ENCODE data around the gene TEKT5.

DNA sequence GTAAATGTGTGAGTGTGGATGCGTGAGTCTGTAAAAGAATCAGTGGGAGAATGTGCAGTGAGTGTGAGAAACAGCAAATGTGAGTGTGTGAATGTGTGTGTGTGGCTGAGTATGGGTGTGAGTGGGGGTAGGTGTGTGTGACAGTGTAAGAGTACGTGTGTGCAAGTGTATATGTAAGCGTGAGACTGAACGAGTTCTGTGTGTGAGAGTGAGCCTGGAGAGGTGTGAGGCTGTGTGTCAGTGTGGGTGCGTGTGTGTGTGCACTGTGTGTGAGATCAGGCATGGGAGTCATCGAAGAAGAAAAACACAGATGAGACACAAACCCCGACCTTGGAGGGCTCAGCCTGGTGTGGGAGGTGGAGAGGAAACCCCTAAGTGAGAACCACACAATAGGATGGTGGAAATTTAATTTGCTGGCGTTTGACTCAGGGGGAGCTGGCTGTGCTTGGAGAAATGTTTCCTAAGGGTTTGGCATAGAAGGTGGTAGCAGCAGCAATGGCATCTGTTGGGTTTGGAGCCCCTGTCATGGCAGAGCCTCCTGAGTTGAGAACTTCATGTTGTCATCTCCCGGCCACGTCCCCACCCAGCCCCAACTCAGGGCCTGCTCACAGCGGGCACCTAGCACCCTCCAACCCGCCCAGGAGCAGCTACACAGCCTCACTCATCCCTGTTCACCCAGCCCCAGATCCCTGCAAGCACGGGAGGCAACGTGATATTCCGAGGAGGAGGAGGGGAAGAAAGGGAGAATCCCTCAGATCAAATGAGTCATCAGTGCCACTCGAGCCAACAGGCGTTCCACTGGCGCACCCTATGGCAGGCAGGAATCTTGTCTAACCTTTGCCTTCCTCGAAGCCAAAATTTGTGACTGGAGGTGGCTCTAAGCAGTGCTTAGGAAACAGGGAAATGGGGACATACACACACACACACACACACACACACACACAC, 34.6 kb upstream of the TEKT5 start:
- TF ChIP-seq, protein P1, sequence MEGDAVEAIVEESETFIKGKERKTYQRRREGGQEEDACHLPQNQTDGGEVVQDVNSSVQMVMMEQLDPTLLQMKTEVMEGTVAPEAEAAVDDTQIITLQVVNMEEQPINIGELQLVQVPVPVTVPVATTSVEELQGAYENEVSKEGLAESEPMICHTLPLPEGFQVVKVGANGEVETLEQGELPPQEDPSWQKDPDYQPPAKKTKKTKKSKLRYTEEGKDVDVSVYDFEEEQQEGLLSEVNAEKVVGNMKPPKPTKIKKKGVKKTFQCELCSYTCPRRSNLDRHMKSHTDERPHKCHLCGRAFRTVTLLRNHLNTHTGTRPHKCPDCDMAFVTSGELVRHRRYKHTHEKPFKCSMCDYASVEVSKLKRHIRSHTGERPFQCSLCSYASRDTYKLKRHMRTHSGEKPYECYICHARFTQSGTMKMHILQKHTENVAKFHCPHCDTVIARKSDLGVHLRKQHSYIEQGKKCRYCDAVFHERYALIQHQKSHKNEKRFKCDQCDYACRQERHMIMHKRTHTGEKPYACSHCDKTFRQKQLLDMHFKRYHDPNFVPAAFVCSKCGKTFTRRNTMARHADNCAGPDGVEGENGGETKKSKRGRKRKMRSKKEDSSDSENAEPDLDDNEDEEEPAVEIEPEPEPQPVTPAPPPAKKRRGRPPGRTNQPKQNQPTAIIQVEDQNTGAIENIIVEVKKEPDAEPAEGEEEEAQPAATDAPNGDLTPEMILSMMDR (IDR thresholded peaks at IDR 0.05; ENCODE audit: insufficient read depth, low read length, poor library complexity, severe bottlenecking) = no peak
- no peak for TF ChIP-seq EZH2phosphoT487 (conservative IDR thresholded peaks at IDR 0.05; ENCODE audit: low read length)

Data from SU-DHL-6 (cell line).